Vagina (tissue), 2 donors: ENCODE measurements around the gene KDM3B. TPM values are rescaled to one million over a fixed set of nuclear protein-coding genes. Genes with fewer than 3 reads are reported as not detected.

Experiments used
- DNase-seq, 2 donors: peaks; one replicate each; pipeline ENCODE4 v3.0.0-alpha.2; 2017; ENCODE audit errors: extremely low spot score in 2 of 2
- H3K27ac ChIP-seq: fragments of 200-600 bp; sonication (generic); one replicate; pipeline ENCODE4 v1.5.1; 2019
- H3K27me3 ChIP-seq: fragments of 200-600 bp; sonication (generic); one replicate; pipeline ENCODE4 v1.5.1; 2019
- H3K36me3 ChIP-seq, 2 donors: fragments of 200-600 bp; sonication (generic); one replicate each; pipeline ENCODE4 v1.5.1; 2017 to 2019
- H3K4me1 ChIP-seq: fragments of 200-600 bp; sonication (generic); one replicate; pipeline ENCODE4 v1.5.1; 2019
- H3K4me3 ChIP-seq, 2 donors: fragments of 200-600 bp; sonication (generic); 1 replicate in 1 of 2; 2 replicates in 1 of 2; pipeline ENCODE4 v1.5.1; 2016 to 2019
- H3K9me3 ChIP-seq: fragments of 200-600 bp; sonication (generic); one replicate; pipeline ENCODE4 v1.5.1; 2019
- POLR2A ChIP-seq, 2 donors: fragments of 450-650 bp; IDR thresholded peaks; one replicate each; pipeline ENCODE4 v1.6.1; 2017; ENCODE audit warnings: antibody characterized with exemption in 2 of 2, mild to moderate bottlenecking in 2 of 2, moderate library complexity in 2 of 2
- POLR2AphosphoS5 ChIP-seq, 2 donors: sonication (generic); formaldehyde crosslinking; IDR thresholded peaks; one replicate each; pipeline ENCODE4 v1.9.0; 2017; ENCODE audit warnings: antibody characterized with exemption in 2 of 2, mild to moderate bottlenecking in 2 of 2, low read depth in 1 of 2; ENCODE audit not compliant: insufficient read depth in 1 of 2
- intact Hi-C: fragments of 100-400 bp; cut with DNase I; formaldehyde crosslinking; loops from one replicate; pipeline ENCODE4 v1.15.1; 2023
- total RNA-seq: library from RNA; depleted of rRNA; stranded (reverse); fragments of >200 nt; gene quantifications from one replicate; pipeline ENCODE4 v1.2.3, GENCODE V29; 2016
- TF ChIP-seq, protein P1 (sequence below), 3 experiments: fragments of 450-650 bp in 2 of 3; fragments of 200-600 bp in 1 of 3; sonication (generic) in 1 of 3; IDR thresholded peaks; one replicate each; pipeline ENCODE4 v1.5.1; 2017 to 2019; ENCODE audit warnings: antibody characterized with exemption in 3 of 3, mild to moderate bottlenecking in 2 of 3, moderate library complexity in 2 of 3

Gene KDM3B
- total RNA-seq, 1 donor from 2014 or later: 48.6 TPM

- Histone ChIP-seq H3K4me3 (no peak overlapping the region), H3K4me1 (peaks cover 58% of the 10 kb centered on the region), H3K36me3 (peaks cover 0 to 15% of the 10 kb centered on the region in 2 donors), H3K27me3 (no peaks in the 10 kb centered on the region), H3K27ac (no peak overlapping the region), H3K9me3 (no peaks in the 10 kb centered on the region)
- TF ChIP-seq, protein P1, sequence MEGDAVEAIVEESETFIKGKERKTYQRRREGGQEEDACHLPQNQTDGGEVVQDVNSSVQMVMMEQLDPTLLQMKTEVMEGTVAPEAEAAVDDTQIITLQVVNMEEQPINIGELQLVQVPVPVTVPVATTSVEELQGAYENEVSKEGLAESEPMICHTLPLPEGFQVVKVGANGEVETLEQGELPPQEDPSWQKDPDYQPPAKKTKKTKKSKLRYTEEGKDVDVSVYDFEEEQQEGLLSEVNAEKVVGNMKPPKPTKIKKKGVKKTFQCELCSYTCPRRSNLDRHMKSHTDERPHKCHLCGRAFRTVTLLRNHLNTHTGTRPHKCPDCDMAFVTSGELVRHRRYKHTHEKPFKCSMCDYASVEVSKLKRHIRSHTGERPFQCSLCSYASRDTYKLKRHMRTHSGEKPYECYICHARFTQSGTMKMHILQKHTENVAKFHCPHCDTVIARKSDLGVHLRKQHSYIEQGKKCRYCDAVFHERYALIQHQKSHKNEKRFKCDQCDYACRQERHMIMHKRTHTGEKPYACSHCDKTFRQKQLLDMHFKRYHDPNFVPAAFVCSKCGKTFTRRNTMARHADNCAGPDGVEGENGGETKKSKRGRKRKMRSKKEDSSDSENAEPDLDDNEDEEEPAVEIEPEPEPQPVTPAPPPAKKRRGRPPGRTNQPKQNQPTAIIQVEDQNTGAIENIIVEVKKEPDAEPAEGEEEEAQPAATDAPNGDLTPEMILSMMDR (IDR thresholded peaks at IDR 0.05): no peak
- TF ChIP-seq POLR2A (IDR thresholded peaks at IDR 0.05) (no peak), POLR2AphosphoS5 (IDR thresholded peaks at IDR 0.05; ENCODE audit: insufficient read depth in 1 of 2, low read depth in 1 of 2) (no peak)
- intact Hi-C loops: no loop called here
- DNase-seq: no peak
Observed at GRCh38 chr5:138369261-138369660, 16.8 kb downstream of the KDM3B start.

DNA sequence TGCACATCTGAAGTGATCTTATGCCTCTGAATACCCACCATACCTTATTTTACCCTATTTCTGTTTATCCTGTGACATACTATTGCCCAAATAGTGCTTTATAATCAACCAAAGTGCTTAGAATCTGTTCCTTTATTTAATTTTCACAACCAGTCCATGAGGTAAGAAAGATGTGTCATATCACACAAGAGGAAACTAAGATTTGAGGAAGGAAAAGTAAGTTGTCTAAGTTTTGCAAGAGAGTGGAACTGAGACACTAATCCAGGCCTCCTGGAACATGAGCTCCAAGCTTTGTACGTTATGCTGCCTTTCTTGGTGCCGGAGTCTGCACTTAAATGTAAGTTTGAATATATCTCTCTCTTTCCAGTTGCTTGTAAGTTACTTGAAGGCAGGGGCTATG lies 17.2 kb downstream of the KDM3B start:
- H3K4me1 ChIP-seq: peaks cover 58% of the 10 kb centered on the region
- peaks cover 0 to 19% of the 10 kb centered on the region in 2 donors for H3K36me3 ChIP-seq
- intact Hi-C loops: no loop called here
- TF ChIP-seq POLR2A (IDR thresholded peaks at IDR 0.05): no peak
- no peak for TF ChIP-seq POLR2AphosphoS5 (IDR thresholded peaks at IDR 0.05; ENCODE audit: insufficient read depth in 1 of 2, low read depth in 1 of 2)
- TF ChIP-seq, protein P1 (IDR thresholded peaks at IDR 0.05): no peak
- no peak overlapping the region for H3K4me3 ChIP-seq
- H3K9me3 ChIP-seq: no peaks in the 10 kb centered on the region
- DNase-seq: no peak
- no peaks in the 10 kb centered on the region for H3K27me3 ChIP-seq
- no peak overlapping the region for H3K27ac ChIP-seq

DNA sequence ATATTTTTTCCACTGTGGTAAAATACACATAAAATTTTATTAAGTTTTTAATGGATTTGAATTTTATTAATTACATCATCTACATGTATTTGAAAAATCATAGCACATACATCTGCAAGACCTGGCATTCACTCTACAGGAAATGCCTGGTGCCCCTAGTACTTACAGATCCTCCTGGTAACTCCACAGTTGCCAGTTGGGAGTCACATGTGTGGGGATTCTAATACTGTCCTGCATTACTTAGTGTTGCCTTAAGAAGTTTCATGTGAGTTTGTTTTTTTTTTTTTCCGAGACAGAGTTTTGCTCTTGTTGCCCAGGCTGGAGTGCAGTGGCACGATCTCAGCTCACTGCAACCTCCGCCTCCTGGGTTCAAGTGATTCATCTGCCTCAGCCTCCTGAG lies 18.1 kb downstream of the KDM3B start:
- H3K27me3 ChIP-seq: no peaks in the 10 kb centered on the region
- H3K36me3 ChIP-seq: peaks cover 4 to 28% of the 10 kb centered on the region in 2 donors
- TF ChIP-seq POLR2AphosphoS5 (IDR thresholded peaks at IDR 0.05; ENCODE audit: insufficient read depth in 1 of 2, low read depth in 1 of 2): no peak
- no peak for TF ChIP-seq POLR2A (IDR thresholded peaks at IDR 0.05)
- TF ChIP-seq, protein P1 (IDR thresholded peaks at IDR 0.05): no peak
- H3K4me1 ChIP-seq: peaks cover 58% of the 10 kb centered on the region
- intact Hi-C loops: no loop called here
- no peak overlapping the region for H3K27ac ChIP-seq
- H3K9me3 ChIP-seq: no peaks in the 10 kb centered on the region
- DNase-seq: no peak
- H3K4me3 ChIP-seq: no peak overlapping the region

DNA sequence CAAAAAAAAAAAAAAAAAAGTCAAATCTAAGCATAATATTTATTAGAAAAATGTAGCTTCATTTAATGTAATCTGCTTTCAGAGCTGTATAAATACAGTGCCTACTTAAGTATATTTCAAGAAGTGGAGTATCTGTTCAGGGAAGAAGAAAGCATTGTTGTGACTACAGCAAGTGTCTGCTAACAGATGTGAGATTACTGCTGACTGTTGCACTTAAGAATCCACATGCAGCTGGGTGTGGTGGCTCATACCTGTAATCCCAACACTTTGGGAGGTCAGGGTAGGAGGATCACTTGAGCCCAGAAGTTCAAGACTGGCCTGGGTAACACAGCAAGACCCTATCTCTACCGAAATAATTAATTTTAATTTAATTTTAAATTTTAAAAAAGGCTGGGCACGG lies 19.0 kb downstream of the KDM3B start:
- Histone ChIP-seq H3K4me3 (no peak overlapping the region), H3K27me3 (no peaks in the 10 kb centered on the region), H3K27ac (no peak overlapping the region), H3K36me3 (peaks cover 4 to 35% of the 10 kb centered on the region in 2 donors), H3K4me1 (peaks cover 50% of the 10 kb centered on the region), H3K9me3 (no peaks in the 10 kb centered on the region)
- DNase-seq: no peak
- TF ChIP-seq POLR2AphosphoS5 (IDR thresholded peaks at IDR 0.05; ENCODE audit: insufficient read depth in 1 of 2, low read depth in 1 of 2): no peak
- TF ChIP-seq POLR2A (IDR thresholded peaks at IDR 0.05): no peak
- TF ChIP-seq, protein P1 (IDR thresholded peaks at IDR 0.05): no peak
- intact Hi-C loops: no loop called here

GRCh38 chr5:138372225-138372624 lies 19.7 kb downstream of the KDM3B start:
- Histone ChIP-seq H3K4me1 (peaks cover 42% of the 10 kb centered on the region), H3K27ac (no peak overlapping the region), H3K4me3 (no peak overlapping the region), H3K9me3 (no peaks in the 10 kb centered on the region), H3K27me3 (no peaks in the 10 kb centered on the region), H3K36me3 (peaks cover 4 to 42% of the 10 kb centered on the region in 2 donors)
- TF ChIP-seq POLR2AphosphoS5 (IDR thresholded peaks at IDR 0.05; ENCODE audit: insufficient read depth in 1 of 2, low read depth in 1 of 2) (no peak), POLR2A (IDR thresholded peaks at IDR 0.05) (no peak)
- TF ChIP-seq, protein P1 (IDR thresholded peaks at IDR 0.05): no peak
- intact Hi-C loops: no loop called here
- no peak for DNase-seq
